LNCAP (cell line): ENCODE data around the gene AGO1.

Experiments
- TF ChIP-seq, protein P1 (sequence below): fragments of 450-650 bp; IDR thresholded peaks from 2 replicates; pipeline ENCODE4 v1.5.1; 2017; ENCODE audit warnings: mild to moderate bottlenecking

The AGO1 gene

DNA sequence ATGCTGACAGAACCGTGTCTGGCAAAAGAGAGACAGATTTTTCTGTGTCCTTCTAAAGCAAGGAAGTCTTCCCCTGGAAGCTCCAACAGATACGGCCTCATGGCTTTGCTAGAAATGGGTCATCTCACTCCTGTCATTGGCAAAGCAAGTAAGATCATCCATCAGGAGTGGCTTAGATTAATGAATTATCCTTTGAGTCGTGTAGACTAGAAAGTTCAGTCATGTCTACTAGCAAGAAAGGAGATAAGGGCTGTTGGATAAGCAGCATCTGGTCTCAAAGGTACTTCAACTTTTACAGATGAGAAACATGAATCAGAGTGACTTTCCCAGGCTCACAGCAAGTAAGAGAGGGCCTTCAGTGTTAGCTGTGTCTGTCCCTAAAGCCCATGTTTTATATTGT lies 44.5 kb downstream of the AGO1 start:
- TF ChIP-seq, protein P1, sequence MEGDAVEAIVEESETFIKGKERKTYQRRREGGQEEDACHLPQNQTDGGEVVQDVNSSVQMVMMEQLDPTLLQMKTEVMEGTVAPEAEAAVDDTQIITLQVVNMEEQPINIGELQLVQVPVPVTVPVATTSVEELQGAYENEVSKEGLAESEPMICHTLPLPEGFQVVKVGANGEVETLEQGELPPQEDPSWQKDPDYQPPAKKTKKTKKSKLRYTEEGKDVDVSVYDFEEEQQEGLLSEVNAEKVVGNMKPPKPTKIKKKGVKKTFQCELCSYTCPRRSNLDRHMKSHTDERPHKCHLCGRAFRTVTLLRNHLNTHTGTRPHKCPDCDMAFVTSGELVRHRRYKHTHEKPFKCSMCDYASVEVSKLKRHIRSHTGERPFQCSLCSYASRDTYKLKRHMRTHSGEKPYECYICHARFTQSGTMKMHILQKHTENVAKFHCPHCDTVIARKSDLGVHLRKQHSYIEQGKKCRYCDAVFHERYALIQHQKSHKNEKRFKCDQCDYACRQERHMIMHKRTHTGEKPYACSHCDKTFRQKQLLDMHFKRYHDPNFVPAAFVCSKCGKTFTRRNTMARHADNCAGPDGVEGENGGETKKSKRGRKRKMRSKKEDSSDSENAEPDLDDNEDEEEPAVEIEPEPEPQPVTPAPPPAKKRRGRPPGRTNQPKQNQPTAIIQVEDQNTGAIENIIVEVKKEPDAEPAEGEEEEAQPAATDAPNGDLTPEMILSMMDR: no peak

DNA sequence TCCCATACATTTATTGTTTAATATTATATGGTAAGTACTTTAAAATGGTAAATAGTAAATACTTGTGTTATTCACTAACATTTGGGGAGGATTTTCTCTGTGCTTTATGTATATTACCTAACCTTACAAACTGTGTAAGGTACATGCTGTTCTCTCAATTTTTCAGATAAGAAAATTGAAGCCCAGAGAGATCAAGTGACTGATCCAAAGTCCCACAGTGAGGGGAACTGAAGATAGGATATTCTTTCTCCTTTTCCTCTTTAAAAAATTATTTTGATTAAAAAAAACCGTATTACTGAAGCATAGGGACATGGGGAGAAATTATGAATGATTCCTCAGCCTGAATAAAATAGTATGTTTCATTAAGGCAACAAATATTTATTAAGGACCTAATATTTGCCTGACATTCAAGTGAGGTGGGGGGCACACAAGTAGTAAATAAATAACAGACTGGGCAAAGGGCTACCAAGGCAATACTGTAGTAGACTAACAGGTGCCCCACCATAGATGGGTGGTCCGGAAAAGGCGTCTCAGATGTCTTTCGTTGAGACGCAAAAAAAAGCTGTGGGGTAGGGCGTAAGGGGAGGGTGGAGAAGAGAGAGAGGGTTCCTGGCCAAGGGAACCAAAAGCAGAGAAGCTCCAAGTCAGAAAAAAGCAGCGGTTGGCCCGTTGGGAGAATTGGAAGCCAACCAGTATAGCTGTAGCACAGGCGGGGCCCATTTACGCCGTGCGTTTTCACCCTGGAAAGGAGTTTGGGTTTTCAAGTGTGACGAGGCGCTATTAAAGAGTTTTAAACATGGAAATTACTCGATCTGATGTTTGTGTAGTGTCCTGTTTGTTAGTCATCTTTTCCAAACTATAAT lies 47.0 kb downstream of the AGO1 start:
- TF ChIP-seq, protein P1: no peak

DNA sequence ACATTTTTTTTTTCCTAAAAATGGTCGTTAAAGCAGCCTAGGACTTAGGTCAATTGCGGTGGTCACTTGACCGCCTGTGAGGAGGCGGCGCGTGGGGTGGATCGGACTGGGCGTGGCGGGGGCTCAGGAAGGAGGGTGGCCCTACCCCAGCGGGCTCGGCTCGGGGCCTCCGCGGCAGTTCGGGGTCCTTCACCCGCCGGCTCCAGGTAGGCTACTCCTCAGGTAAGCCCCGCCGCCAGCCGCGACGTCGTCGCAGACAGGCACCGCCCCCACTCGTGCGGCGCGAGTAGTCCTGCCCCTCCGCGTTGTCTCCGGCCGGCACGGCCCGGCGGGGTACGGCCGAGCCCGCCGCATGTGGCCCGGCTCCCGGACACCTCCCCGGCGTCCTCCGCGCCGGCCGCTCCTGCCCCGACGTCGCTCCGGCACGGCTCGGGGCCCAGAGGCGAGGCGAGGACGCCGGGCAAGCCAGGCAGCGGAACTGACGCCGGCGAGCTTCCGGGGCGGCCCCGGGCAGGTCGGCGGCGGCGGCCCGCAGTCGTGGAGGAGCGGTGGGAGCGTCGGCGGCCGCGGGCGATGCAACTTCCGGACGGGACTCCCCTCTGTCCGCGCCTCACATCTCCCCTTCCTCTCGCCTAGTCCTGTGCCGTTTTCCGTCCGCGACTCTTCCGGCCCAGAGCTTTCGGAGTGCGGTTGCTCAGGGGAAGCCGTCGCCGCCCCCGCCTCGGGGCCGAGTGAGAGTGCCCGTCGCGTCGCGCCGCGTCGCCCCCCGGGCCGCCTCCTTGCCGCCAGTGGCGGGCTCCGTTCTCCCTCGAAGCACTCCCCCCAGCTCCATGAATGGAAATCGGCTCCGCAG lies 47.8 kb downstream of the AGO1 start, which contains the start of gene AGO3:
TSS of gene AGO3 (plus strand) at position 513 of the 853 bp plus-strand sequence. CDS start at position 835, 322 bp downstream.
- TF ChIP-seq, protein P1: no peak

DNA sequence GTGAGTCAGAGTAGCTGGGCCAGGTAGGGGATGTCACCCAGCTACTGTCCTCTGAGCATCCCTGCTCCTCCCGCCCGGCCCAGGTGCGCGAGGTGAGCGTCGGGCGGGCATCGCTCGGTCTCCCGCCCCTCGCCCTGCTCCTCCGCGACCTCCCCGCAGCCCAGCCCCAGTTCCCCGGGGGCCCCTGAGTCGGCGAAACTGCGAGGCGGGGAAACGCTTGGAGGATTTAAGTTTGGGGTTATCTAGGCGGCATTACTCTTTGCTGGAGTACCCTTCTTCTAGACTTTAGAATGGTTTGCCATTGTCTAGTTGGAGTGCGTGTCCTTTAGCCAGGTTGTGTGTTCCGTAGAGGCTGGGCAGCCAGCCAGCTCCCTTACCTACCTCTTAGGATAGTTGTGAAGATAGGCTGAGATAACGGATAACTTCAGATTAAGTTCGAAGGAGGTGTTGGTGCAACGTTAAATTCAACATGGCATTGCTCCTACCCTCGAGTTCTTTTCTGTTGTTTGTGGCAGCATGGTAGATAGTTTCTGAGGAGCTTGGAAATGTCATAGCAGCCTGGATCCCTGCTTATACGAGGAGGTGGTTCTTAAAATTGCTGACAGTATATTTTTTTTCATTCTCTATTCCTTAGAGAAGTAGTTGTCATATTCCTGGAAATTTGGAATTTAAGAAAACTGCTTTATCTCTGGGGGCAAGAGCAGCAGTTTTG lies 48.6 kb downstream of the AGO1 start:
- TF ChIP-seq, protein P1: no peak

DNA sequence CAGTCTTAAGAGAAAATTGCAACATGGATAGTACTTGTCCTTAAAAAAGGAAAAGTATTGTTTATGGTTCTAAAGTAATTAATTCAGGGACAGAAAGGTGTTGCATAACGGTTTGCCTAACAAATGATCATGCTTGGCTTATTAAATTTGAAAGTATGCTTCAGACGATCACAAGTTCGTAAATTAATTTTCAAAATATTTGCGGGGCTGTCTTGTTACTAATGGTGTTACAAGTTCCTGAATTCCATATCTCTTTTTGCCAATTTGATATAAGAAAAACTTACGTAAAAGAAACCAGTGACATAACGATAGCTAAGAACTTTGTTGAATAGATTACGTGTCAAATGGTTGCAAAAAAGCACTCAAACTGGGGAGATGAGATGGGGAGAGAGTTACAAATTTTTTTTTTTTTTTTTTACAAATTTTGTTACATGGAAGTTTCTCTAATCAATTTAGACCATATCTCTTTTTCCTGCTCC lies 49.2 kb downstream of the AGO1 start:
- TF ChIP-seq, protein P1: no peak

DNA sequence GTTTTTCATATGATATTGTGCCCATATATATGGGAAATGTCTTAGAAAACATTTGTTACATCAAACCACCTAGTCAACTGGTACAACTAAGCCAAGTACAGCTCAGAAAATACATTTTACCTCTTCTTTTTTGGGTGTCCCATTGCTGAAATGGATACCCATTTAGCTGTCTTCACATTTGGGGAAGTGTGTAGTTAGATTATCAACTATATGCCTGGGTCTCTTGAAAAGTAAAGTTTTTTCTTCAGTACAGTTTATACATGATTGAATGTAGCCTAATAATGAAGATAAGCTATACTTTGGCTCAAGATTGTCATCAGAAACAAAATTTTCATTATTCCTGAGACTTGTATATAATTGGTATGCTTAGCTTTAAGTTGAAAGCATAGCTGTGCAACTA lies 49.9 kb downstream of the AGO1 start:
- TF ChIP-seq, protein P1: no peak
